HL-60 (cell line): ENCODE data around the gene PRKCE.

ENCODE experiments used
- DNase-seq, 2 experiments: peaks; one replicate each; pipeline ENCODE4 v3.0.0-alpha.2; 2010 to 2020; ENCODE audit warnings: low read depth in 1 of 2, low spot score in 1 of 2
- H3K27ac ChIP-seq: fragments of 250-450 bp; sonication (Bioruptor Pico); replicated peaks from 2 replicates; pipeline ENCODE4 v1.5.1; 2020; ENCODE audit warnings: mild to moderate bottlenecking, moderate library complexity
- H3K27me3 ChIP-seq: fragments of 250-450 bp; sonication (Bioruptor Pico); 2 replicates; pipeline ENCODE4 v1.5.1; 2021; ENCODE audit warnings: mild to moderate bottlenecking, moderate library complexity; ENCODE audit not compliant: insufficient read depth, poor library complexity, severe bottlenecking
- H3K4me3 ChIP-seq: replicated peaks from 2 replicates; pipeline ENCODE4 v1.5.1; 2011; ENCODE audit warnings: mild to moderate bottlenecking, control low read depth, low read length; ENCODE audit not compliant: insufficient read depth
- CTCF ChIP-seq: IDR thresholded peaks from one replicate; pipeline ENCODE4 v1.5.1; 2011; ENCODE audit warnings: low read length, control low read depth, inconsistent platforms; ENCODE audit not compliant: insufficient read depth
- GABPA ChIP-seq: IDR thresholded peaks from 2 replicates; pipeline ENCODE4 v1.6.1; 2012; ENCODE audit warnings: low read depth
- POLR2AphosphoS5 ChIP-seq: IDR thresholded peaks from 2 replicates; pipeline ENCODE4 v1.6.1; 2012; ENCODE audit warnings: low read depth
- REST ChIP-seq: IDR thresholded peaks from 2 replicates; pipeline ENCODE4 v1.6.1; 2012; ENCODE audit warnings: low read depth; ENCODE audit not compliant: insufficient replicate concordance
- SPI1 ChIP-seq: IDR thresholded peaks from 2 replicates; pipeline ENCODE4 v1.6.1; 2012; ENCODE audit warnings: low read depth, mild to moderate bottlenecking, borderline replicate concordance

The PRKCE gene

GRCh38 chr2:45683292-45683691, 31.8 kb downstream of the PRKCE start:
- TF ChIP-seq SPI1 (no peak), REST (no peak), GABPA (no peak), POLR2AphosphoS5 (no peak), CTCF (no peak)
- no peak for DNase-seq
- Histone ChIP-seq H3K27me3 (peaks cover 2% of the 10 kb centered on the region), H3K27ac (no peak overlapping the region), H3K4me3 (no peak overlapping the region)

- TF ChIP-seq SPI1 (no peak), CTCF (no peak), REST (no peak), POLR2AphosphoS5 (no peak), GABPA (no peak)
- DNase-seq, result no peak
- H3K4me3 ChIP-seq, result no peak overlapping the region
- H3K27me3 ChIP-seq, result peaks cover 2% of the 10 kb centered on the region
- H3K27ac ChIP-seq, result no peak overlapping the region
Observed at GRCh38 chr2:45684756-45685155, 33.3 kb downstream of the PRKCE start.

GRCh38 chr2:45685260-45685659, 33.8 kb downstream of the PRKCE start:
- DNase-seq, result no peak
- TF ChIP-seq REST, result no peak
- TF ChIP-seq GABPA, result no peak
- TF ChIP-seq SPI1, result no peak
- no peak for TF ChIP-seq CTCF
- no peak for TF ChIP-seq POLR2AphosphoS5
- Histone ChIP-seq H3K27me3 (peaks cover 2% of the 10 kb centered on the region), H3K27ac (no peak overlapping the region), H3K4me3 (no peak overlapping the region)
